A549 (cell line): ENCODE data around the gene TMED6. TPM values are rescaled to one million over a fixed set of nuclear protein-coding genes. Genes with fewer than 3 reads are reported as not detected.

Experiments
- ATAC-seq, 2 experiments: fragments of 200-7000 bp in 1 of 2; fragments of >200 bp in 1 of 2; cut with Nextera tagmentation in 1 of 2; cut with Tn5 transposase in 1 of 2; 3 replicates each; pipeline versions ENCODE4 v1.8.0 to v1.9.1; 2018 to 2020; ENCODE audit warnings: mild to moderate bottlenecking in 1 of 2, moderate library complexity in 1 of 2
- CTCF ChIA-PET: fragments of 300-600 bp; sonication (Branson Sonifier 250); formaldehyde crosslinking; extraction: SDS; loops from one replicate; lab custom pipeline; 2021; ENCODE audit warnings: antibody characterized with exemption, inconsistent platforms; lab: Yijun Ruan, JAX
- POLR2A ChIA-PET: fragments of 350-600 bp; formaldehyde crosslinking; extraction: SDS; loops from one replicate; lab custom pipeline; 2021; ENCODE audit warnings: antibody characterized with exemption, inconsistent platforms; lab: Yijun Ruan, JAX
- DNase-seq, 2 experiments: peaks; one replicate each; pipeline versions ENCODE4 v3.0.0 to v3.0.0-alpha.2; 2011 to 2016; ENCODE audit warnings: low read depth in 1 of 2, low spot score in 1 of 2
- FAIRE-seq: peaks from 2 replicates; lab custom pipeline; 2011; peaks lifted over from hg19 to GRCh38; lab: Jason Lieb, UNC
- H3K27ac ChIP-seq, 2 experiments: fragments of >200 bp; sonication (Bioruptor Twin); formaldehyde crosslinking; 3 replicates each; pipeline ENCODE4 v1.5.1; 2016 to 2017
- H3K4me1 ChIP-seq: fragments of >200 bp; sonication (Bioruptor Twin); formaldehyde crosslinking; 3 replicates; pipeline ENCODE4 v1.6.1; 2016
- H3K4me2 ChIP-seq: fragments of >200 bp; sonication (Bioruptor Twin); formaldehyde crosslinking; 3 replicates; pipeline ENCODE4 v1.6.1; 2016
- H3K4me3 ChIP-seq: fragments of >200 bp; sonication (Bioruptor Twin); formaldehyde crosslinking; 3 replicates; pipeline ENCODE4 v1.5.1; 2016
- H3K9me3 ChIP-seq: fragments of >200 bp; sonication (Bioruptor Twin); formaldehyde crosslinking; 3 replicates; pipeline ENCODE4 v1.6.1; 2016
- BHLHE40 ChIP-seq: IDR thresholded peaks from 2 replicates; pipeline ENCODE4 v1.6.1; 2012; ENCODE audit warnings: low read depth, low read length, inconsistent platforms
- CBX8 ChIP-seq: fragments of 200-600 bp; sonication (generic); IDR thresholded peaks from 2 replicates; pipeline ENCODE4 v1.6.1; 2016
- CHD4 ChIP-seq: fragments of 200-600 bp; sonication (generic); IDR thresholded peaks from 2 replicates; pipeline ENCODE4 v1.6.1; 2016; ENCODE audit warnings: antibody characterized with exemption, mild to moderate bottlenecking, borderline replicate concordance
- FOXS1 ChIP-seq: fragments of 250-450 bp; sonication (Bioruptor Pico); IDR thresholded peaks from 2 replicates; pipeline ENCODE4 v1.5.0; 2020; ENCODE audit warnings: mild to moderate bottlenecking, moderate library complexity
- KDM5A ChIP-seq: fragments of 200-600 bp; sonication (generic); IDR thresholded peaks from 2 replicates; pipeline ENCODE4 v1.6.1; 2016; ENCODE audit warnings: antibody characterized with exemption, mild to moderate bottlenecking
- MAFK ChIP-seq: fragments of 450-650 bp; IDR thresholded peaks from 2 replicates; pipeline ENCODE4 v1.6.1; 2014; ENCODE audit not compliant: partially characterized antibody
- MYC ChIP-seq: IDR thresholded peaks from 2 replicates; pipeline ENCODE4 v1.6.1; 2012; ENCODE audit warnings: mild to moderate bottlenecking, inconsistent platforms, low read length, improper control_type of control experiment, borderline replicate concordance
- PHF8 ChIP-seq: fragments of 200-600 bp; sonication (generic); IDR thresholded peaks from 2 replicates; pipeline ENCODE4 v1.6.1; 2016; ENCODE audit warnings: low read depth, mild to moderate bottlenecking, antibody characterized with exemption, moderate library complexity, borderline replicate concordance
- POLR2AphosphoS2 ChIP-seq: conservative IDR thresholded peaks from 2 replicates; pipeline ENCODE4 v1.6.1; 2012; ENCODE audit warnings: low read length, improper control_type of control experiment, inconsistent platforms
- RCOR1 ChIP-seq: fragments of 150-350 bp; IDR thresholded peaks from 2 replicates; pipeline ENCODE4 v1.6.1; 2014; ENCODE audit warnings: antibody characterized with exemption, low read length, low read depth
- SMC3 ChIP-seq: fragments of >200 bp; sonication (Bioruptor Twin); formaldehyde crosslinking; IDR thresholded peaks from 3 replicates; pipeline ENCODE4 v1.6.1; 2018; ENCODE audit warnings: inconsistent platforms
- TP53 ChIP-seq: fragments of 250-450 bp; sonication (Bioruptor Pico); IDR thresholded peaks from 2 replicates; pipeline ENCODE4 v1.5.0; 2021; ENCODE audit warnings: mild to moderate bottlenecking, moderate library complexity
- WGBS: methylation state at CpG from one replicate; pipeline ENCODE4 v1.1.6; 2017; ENCODE audit errors: missing lambda C conversion rate; 5-methylcytosine and 5-hydroxymethylcytosine counted together
- polyA plus RNA-seq, 4 experiments: library from polyadenylated mRNA; depleted of rRNA in 3 of 4; stranded (reverse); fragments of >200 nt; fragmentation: RNase III in 1 of 4; extraction: RNeasy Plus Mini Kit Qiagen cat#74134 plus additional on column Dnase treatment in 1 of 4; gene quantifications; 2 replicates in 3 of 4; 3 replicates in 1 of 4; pipeline ENCODE4 v1.2.3, GENCODE V29; 2011 to 2017
- TF ChIP-seq, protein P1 (sequence below): fragments of >200 bp; sonication (Bioruptor Twin); formaldehyde crosslinking; IDR thresholded peaks from 3 replicates; pipeline ENCODE4 v1.5.1; 2016
- TF ChIP-seq, protein P2 (sequence below): fragments of 250-450 bp; sonication (Bioruptor Pico); IDR thresholded peaks from 2 replicates; pipeline ENCODE4 v1.5.0; 2020; ENCODE audit warnings: low read depth, mild to moderate bottlenecking, moderate library complexity
- TF ChIP-seq, protein P3 (sequence below): fragments of 250-450 bp; sonication (Bioruptor Pico); IDR thresholded peaks from 2 replicates; pipeline ENCODE4 v1.5.0; 2021; ENCODE audit warnings: mild to moderate bottlenecking, moderate library complexity, borderline replicate concordance
- TF ChIP-seq, protein P4 (sequence below): IDR thresholded peaks from 2 replicates; pipeline ENCODE4 v1.6.1; 2012; ENCODE audit warnings: low read depth, borderline replicate concordance

The TMED6 gene
- polyA plus RNA-seq, 2 of the 4 experiments (the other 2 are of a cell fraction): 0.19 TPM; not detected in 1

DNA sequence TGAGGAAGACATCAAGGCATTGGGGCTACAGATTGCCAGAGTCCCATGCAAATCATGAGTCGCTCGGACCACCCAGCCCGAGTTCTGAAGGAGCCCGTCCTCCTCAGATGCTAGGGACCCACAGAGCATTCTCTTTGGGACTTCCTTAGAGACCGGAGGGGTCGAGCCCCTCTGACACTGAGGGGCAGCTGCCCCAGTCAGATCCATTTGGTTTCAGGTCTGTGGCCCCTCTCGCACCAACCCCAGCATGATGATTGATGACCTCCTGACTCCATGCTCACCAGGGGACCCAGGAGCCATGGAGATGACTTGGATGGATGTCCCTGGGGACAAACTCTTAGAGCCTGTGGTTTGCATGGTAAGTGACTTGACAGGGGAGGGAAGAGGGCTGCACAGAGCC, 29.2 kb downstream of the TMED6 start:
- Histone ChIP-seq H3K27ac (no peak overlapping the region), H3K9me3 (no peaks in the 10 kb centered on the region), H3K4me3 (no peak overlapping the region), H3K4me1 (peaks cover 16% of the 10 kb centered on the region)
- WGBS: 98% methylated on average over 7 of the region's 7 CpGs
- FAIRE-seq: no peak
- POLR2A ChIA-PET: no interaction called here
- TF ChIP-seq POLR2AphosphoS2: no peak
- TF ChIP-seq, protein P1, sequence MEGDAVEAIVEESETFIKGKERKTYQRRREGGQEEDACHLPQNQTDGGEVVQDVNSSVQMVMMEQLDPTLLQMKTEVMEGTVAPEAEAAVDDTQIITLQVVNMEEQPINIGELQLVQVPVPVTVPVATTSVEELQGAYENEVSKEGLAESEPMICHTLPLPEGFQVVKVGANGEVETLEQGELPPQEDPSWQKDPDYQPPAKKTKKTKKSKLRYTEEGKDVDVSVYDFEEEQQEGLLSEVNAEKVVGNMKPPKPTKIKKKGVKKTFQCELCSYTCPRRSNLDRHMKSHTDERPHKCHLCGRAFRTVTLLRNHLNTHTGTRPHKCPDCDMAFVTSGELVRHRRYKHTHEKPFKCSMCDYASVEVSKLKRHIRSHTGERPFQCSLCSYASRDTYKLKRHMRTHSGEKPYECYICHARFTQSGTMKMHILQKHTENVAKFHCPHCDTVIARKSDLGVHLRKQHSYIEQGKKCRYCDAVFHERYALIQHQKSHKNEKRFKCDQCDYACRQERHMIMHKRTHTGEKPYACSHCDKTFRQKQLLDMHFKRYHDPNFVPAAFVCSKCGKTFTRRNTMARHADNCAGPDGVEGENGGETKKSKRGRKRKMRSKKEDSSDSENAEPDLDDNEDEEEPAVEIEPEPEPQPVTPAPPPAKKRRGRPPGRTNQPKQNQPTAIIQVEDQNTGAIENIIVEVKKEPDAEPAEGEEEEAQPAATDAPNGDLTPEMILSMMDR: no peak
- TF ChIP-seq, all 56 proteins: peak for 0
- CTCF ChIA-PET: interaction anchor here (5.8 to 8.9 kb wide), 2 partner anchors 10 to 15 kb away, joined by 31 to 44 read pairs; partner anchors contain the start of genes COG8, NIP7 and VPS4A
- ATAC-seq: no peak
- no peak overlapping the region for H3K4me2 ChIP-seq
- no peak for DNase-seq

DNA sequence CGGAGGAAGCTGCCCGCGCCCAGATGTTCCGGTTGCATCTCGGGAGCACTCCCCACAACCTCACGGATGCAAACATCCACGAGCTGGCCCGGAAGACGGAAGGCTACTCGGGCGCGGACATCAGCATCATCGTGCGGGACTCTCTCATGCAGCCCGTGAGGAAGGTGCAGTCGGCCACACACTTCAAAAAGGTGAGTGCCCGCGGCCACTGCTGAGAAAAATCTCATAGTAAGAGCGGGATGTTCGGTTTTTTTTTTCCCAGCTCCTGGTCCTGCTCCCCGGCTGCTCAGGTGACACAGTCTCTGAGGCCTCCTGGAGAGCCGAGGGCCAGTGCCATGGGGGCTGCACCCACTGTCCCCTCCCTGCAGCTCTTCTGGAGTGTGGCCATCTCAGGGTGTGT, 30.5 kb downstream of the TMED6 start:
- FAIRE-seq (no peak), DNase-seq (no peak), ATAC-seq (no peak)
- Histone ChIP-seq H3K27ac (no peak overlapping the region), H3K4me1 (peaks cover 4% of the 10 kb centered on the region; the same call in 1 of the 3 replicates), H3K4me2 (no peak overlapping the region), H3K4me3 (no peak overlapping the region), H3K9me3 (no peaks in the 10 kb centered on the region)
- ChIA-PET CTCF (no interaction called here), POLR2A (no interaction called here)
- TF ChIP-seq CHD4 (no peak), TP53 (CRISPR knock-in tag) (no peak), CBX8 (no peak), PHF8 (no peak), SMC3 (no peak), KDM5A (no peak), RCOR1 (no peak), MYC (no peak), FOXS1 (CRISPR knock-in tag) (no peak), BHLHE40 (no peak), MAFK (no peak), POLR2AphosphoS2 (no peak)
- TF ChIP-seq, protein P2, sequence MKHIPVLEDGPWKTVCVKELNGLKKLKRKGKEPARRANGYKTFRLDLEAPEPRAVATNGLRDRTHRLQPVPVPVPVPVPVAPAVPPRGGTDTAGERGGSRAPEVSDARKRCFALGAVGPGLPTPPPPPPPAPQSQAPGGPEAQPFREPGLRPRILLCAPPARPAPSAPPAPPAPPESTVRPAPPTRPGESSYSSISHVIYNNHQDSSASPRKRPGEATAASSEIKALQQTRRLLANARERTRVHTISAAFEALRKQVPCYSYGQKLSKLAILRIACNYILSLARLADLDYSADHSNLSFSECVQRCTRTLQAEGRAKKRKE: no peak
- TF ChIP-seq, protein P3, sequence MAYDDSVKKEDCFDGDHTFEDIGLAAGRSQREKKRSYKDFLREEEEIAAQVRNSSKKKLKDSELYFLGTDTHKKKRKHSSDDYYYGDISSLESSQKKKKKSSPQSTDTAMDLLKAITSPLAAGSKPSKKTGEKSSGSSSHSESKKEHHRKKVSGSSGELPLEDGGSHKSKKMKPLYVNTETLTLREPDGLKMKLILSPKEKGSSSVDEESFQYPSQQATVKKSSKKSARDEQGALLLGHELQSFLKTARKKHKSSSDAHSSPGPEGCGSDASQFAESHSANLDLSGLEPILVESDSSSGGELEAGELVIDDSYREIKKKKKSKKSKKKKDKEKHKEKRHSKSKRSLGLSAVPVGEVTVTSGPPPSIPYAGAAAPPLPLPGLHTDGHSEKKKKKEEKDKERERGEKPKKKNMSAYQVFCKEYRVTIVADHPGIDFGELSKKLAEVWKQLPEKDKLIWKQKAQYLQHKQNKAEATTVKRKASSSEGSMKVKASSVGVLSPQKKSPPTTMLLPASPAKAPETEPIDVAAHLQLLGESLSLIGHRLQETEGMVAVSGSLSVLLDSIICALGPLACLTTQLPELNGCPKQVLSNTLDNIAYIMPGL (CRISPR knock-in tag): no peak
- TF ChIP-seq, protein P4, sequence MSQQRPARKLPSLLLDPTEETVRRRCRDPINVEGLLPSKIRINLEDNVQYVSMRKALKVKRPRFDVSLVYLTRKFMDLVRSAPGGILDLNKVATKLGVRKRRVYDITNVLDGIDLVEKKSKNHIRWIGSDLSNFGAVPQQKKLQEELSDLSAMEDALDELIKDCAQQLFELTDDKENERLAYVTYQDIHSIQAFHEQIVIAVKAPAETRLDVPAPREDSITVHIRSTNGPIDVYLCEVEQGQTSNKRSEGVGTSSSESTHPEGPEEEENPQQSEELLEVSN: no peak
- TF ChIP-seq, protein P1: no peak
- WGBS: 96% methylated on average over 22 of the region's 22 CpGs
